Erythroblast (primary cell): ENCODE results near the gene FAM131C.
"Not testable (repeated sequence)": the region's sequence is repeated elsewhere in the genome, so short reads cannot be mapped to it uniquely, and the experiment has no call there.

Experiments
- GATA1 ChIP-seq: IDR thresholded peaks from 2 replicates; pipeline ENCODE4 v1.6.1; 2011; ENCODE audit warnings: low read depth, mild to moderate bottlenecking, control low read depth, low read length, moderate library complexity
- POLR2A ChIP-seq: IDR thresholded peaks from 2 replicates; pipeline ENCODE4 v1.6.1; 2011; ENCODE audit warnings: mild to moderate bottlenecking, low read length

- not testable (repeated sequence) for TF ChIP-seq POLR2A, GATA1
Observed at GRCh38 chr1:16057314-16057915, 16.0 kb downstream of the FAM131C start.
